Inflammatory macrophage treated with lipopolysaccharide for 4 hours (primary cell): ENCODE data around the gene MLLT10.
A peak's percentile ranks its signal among the peaks of the same experiment; 100 is the strongest.

ENCODE experiments used
- DNase-seq: peaks from one replicate; pipeline ENCODE4 v3.0.0-alpha.2; 2020

MLLT10 gene

DNA sequence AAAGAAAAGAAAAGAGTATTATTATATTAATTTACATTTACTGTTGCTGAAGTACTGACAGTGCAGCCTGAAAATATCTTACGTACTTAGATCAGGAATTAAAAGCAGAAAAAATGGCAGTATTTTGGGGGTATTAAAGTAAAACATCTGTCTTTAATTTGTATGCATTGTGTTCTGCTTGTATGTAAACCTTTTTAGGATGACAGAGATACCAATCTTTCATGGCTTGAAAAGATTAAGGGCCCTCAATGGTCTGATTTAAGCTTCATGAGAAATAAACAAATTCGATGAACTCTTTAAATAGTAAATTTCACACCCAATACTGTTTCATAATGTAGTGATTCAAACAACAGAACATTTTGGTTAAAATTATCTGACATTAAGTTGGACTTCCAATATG is 116.3 kb downstream of the MLLT10 start:
- DNase-seq: no peak

DNA sequence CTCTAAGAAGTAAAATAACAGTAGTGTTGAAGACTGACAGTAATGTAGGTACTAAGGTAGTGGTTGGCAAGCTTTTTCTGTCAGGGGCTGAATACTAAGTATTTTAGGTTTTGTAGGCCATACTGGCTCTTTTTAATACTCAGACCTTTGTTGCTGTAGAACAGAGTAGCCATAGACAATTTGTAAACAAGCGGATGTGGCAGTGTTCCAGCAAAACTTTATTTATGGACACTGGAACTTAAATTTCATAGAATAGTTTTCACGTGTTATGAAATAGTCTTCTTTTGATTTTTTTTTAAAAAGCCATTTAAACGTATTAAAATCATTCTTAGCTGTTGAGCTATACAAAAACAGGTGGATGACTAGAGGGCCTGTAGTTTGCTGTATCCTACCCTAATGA is 121.2 kb downstream of the MLLT10 start:
- DNase-seq: no peak

DNA sequence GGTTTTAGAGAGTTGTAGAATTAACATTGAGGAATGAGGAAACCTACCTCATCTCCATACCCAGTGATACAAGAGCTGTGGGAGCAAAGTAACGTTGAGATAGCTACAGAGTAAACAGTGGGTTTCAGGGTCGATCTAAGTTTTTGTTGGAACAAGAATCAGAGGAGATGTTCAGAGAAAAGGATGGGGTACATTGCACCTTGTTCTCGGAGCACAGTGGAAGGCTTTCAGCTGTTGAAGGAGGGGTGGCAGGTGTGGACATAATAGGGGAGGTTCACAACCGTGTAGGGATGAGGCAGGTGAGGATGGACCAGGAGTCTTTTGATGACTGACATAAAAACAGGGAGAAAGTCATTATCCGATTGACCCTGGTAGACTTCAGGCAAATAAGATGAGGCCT is 121.7 kb downstream of the MLLT10 start:
- DNase-seq: no peak

GRCh38 chr10:21661087-21661486 is 127.1 kb downstream of the MLLT10 start:
- DNase-seq: no peak

- no peak for DNase-seq
These were observed 127.9 kb downstream of the MLLT10 start for GRCh38 chr10:21661935-21662334.

GRCh38 chr10:21662635-21663034 is 128.6 kb downstream of the MLLT10 start:
- no peak for DNase-seq

- no peak for DNase-seq
These were observed 134.8 kb downstream of the MLLT10 start for GRCh38 chr10:21668831-21669230.

GRCh38 chr10:21670391-21670790 is 136.4 kb downstream of the MLLT10 start:
- DNase-seq: no peak

DNA sequence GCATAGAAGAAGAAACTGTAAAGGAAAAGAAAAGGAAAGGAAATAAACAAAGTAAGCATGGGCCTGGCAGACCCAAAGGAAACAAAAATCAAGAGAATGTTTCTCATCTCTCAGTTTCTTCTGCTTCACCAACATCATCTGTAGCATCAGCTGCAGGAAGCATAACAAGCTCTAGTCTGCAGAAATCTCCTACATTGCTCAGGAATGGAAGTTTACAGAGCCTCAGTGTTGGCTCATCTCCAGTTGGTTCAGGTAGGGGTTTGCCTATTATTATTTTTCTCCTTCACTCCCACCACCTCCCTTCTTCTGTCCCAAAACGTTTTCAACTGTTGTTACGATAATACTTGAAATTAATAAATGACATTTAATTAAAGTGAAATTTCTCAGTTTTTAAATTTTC is 139.6 kb downstream of the MLLT10 start:
- DNase-seq: no peak

DNA sequence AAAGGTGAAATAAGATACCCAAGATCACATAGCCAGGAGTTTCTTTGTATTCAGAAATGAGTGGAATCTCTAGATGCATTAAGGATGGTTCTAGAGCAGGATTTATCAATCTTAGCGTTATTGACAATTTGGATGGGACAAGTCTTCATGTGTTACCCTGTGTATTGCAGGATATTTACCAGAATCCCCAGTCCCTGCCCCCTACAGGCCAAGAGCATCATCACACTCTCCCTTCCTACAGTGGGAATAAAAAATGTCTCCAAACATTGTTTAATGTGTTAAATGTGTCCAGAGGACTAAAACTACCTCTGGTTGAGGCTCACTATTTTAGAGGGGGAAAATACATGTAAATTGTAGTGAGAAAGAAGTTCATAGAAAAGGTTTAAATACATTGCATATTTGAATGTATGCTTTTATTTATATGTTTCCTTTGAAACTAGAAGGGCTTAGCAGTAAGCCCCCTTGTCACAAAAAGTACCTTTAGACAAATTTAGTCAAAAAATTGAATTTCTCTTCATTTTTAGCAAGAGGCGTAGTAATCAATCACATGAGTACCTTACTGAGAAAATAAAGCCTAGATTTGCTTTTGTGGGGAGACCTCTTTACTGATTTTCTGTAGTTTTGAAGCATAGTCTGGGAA is 141.2 kb downstream of the MLLT10 start:
- peak; percentile 40 for DNase-seq

DNA sequence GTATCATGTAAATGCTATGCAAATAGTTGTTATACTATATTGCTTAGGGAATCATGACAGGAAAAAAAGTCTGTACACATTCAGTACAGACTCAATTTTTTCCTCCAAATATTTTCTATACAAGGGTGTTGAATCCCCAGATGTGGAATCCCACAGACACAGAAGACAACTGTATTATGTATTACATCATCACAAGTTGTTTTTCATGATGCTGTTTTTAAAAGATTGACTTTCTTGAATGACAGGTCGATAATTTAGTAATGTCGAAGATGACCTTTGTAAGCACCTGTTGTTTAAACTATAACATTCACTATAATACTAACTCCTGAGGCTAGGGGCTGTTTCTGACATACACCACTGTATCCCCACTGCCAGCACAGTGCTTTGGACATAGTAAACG is 143.5 kb downstream of the MLLT10 start:
- no peak for DNase-seq

GRCh38 chr10:21681156-21681555 is 147.1 kb downstream of the MLLT10 start:
- no peak for DNase-seq

- no peak for DNase-seq
These were observed 153.4 kb downstream of the MLLT10 start for GRCh38 chr10:21687266-21688008.

GRCh38 chr10:21688009-21688332 is 153.9 kb downstream of the MLLT10 start:
- DNase-seq: no peak

GRCh38 chr10:21688870-21689269 is 154.8 kb downstream of the MLLT10 start:
- no peak for DNase-seq

GRCh38 chr10:21689881-21690280 is 155.8 kb downstream of the MLLT10 start:
- DNase-seq: no peak

- no peak for DNase-seq
These were observed 158.9 kb downstream of the MLLT10 start for GRCh38 chr10:21692916-21693315.

DNA sequence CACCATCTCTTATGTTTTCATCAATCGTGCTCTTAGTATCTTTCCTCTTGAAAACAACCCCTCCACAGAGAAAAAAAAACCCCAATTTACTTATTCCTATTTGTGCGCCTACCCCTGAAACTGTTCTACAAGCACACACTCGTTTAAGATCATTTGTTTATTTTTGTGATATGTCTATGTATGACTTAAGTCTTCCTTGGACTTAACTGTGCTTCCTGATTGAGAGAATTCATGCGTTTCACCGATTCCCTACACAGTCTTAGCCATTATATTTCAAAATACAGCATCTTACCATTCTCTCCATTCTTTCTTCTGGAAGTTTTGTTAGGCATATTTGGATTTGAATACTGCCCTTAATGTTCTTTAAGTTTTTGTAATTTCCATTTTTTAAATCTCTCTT is 159.4 kb downstream of the MLLT10 start:
- DNase-seq: no peak

- DNase-seq: no peak
These were observed 160.6 kb downstream of the MLLT10 start for GRCh38 chr10:21694631-21695030.

- DNase-seq: no peak
These were observed 162.3 kb downstream of the MLLT10 start for GRCh38 chr10:21696302-21696701.

DNA sequence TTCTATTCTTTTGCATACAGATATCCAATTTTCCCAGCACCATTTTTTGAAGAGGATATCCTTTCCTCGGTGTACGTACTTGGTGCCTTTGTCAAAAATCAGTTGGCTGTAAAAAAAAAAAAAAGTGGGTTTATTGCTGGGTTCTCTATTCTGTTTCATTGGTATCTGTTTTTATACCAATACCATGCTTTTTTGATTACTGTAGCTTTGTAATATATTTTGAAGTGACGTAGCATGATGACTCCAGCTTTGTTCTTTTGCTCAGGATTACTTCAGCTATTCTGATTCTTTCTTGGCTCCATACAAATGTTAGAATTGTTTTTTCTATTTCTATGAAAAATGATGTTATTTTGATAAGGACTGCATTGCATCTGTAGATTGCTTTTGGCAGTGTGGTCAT is 165.5 kb downstream of the MLLT10 start:
- DNase-seq: no peak

- DNase-seq: no peak
These were observed 166.4 kb downstream of the MLLT10 start for GRCh38 chr10:21700474-21700873.

DNA sequence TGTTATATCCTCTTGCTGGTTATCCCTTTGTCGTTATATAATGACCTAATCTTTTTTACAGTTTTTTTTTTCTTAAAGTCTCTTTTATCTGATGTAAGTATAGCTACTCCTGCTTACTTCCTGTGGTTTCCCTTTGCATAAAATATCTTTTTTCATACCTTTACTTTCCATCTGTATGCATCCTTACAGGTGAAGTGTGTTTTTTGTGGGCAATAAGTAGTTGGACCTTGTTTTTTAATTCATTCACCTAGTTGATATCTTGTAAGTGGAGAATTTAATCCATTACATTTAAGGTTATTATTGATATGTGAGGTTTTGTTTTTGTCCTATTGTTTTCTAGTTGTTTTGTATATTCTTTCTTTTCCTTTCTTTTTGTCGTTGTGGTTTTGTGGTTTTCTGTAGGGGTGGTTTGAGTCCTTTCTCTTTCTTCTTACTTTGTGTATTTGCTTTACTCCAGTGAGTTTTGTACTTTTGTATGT is 168.6 kb downstream of the MLLT10 start:
- DNase-seq: no peak

- no peak for DNase-seq
These were observed 171.3 kb downstream of the MLLT10 start for GRCh38 chr10:21705142-21705827.
